Hepatocyte (in vitro differentiated cells): ENCODE data around the gene CTBP2.

Experiments used
- CTCF ChIP-seq: fragments of 200-600 bp; sonication (generic); IDR thresholded peaks from 2 replicates; pipeline ENCODE4 v1.5.1; 2016; ENCODE audit warnings: antibody characterized with exemption, mild to moderate bottlenecking; ENCODE audit not compliant: poor library complexity
- EZH2phosphoT487 ChIP-seq: fragments of 200-600 bp; sonication (generic); IDR thresholded peaks from one replicate; pipeline ENCODE4 v1.6.1; 2018; ENCODE audit warnings: antibody characterized with exemption, mild to moderate bottlenecking, low read depth, moderate library complexity; ENCODE audit not compliant: unreplicated experiment, severe bottlenecking

GRCh38 chr10:125050383-125050782 lies 110.0 kb downstream of the CTBP2 start:
- no peak for TF ChIP-seq CTCF
- TF ChIP-seq EZH2phosphoT487 = no peak
